Measurements from ENCODE around the gene PTPRB.

DNA sequence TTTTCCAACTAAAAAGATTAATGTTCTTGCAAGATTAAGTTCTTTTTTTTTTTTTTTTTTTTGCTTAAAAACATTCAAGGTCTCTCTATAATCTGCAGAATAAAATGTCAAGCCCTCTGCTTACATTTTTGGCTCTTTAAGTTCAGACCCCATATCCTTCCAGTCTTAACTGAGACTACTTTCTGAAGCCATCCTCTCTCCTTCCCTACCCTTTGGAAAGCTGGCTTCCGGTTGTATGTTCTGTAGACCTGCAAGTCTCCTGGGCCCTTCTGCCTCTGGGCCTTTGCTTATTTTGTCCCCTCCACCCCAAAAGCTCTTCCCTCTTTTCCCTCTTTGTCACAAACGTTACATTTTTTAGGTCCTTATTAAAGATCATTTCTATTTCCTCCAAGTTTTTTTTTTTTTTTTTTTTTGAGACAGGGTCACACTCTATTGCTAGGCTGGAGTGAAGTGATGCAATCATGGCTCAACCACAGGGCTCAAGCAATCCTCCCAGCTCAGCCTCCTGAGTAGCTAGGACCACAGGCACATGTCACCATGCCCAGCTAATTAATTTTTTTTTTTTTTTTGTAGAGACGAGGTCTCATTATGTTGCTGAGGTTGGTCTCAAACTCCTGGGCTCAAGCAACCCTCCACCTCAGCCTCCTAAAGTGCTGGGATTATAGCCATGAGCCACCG, 46.5 kb downstream of the PTPRB start:
- TF ChIP-seq CTCF (IDR thresholded peaks at IDR 0.05) = no peak
- TF ChIP-seq POLR2AphosphoS5 (IDR thresholded peaks at IDR 0.05) = no peak
